Activated naive CD4-positive, alpha-beta T cell (primary cell): ENCODE results near the gene WLS.

Source experiments
- DNase-seq, 4 experiments: peaks; one replicate each; lab custom pipeline; 2025; lab: John Stamatoyannopoulos, UW

The WLS gene

GRCh38 chr1:68132426-68133130 lies 99.7 kb downstream of the WLS start:
- DNase-seq, result no peak

- DNase-seq, result no peak
Observed at GRCh38 chr1:68131261-68131660, 101.1 kb downstream of the WLS start.

- no peak for DNase-seq
Observed at GRCh38 chr1:68129536-68130250, 102.6 kb downstream of the WLS start.

- DNase-seq, result no peak
Observed at GRCh38 chr1:68128820-68129219, 103.5 kb downstream of the WLS start.

DNA sequence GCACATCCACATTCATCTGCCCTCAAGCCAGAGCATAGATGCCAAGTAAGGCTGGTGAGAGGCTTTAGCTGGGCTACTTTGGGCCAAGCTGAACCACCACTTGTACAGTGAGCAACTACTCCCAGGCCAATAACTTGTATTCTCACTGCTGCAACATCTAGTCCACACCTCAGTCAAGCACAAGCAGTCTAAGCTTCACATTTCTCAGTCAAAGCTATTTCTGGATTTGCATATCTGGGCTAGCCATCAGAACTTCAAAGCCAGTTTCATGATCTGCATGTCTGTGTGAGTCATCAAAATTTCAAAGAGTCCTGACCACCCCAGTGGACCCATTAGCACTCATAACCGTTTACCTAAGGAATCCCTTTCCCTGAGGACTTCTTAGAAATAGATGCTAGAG lies 104.2 kb downstream of the WLS start:
- no peak for DNase-seq

DNA sequence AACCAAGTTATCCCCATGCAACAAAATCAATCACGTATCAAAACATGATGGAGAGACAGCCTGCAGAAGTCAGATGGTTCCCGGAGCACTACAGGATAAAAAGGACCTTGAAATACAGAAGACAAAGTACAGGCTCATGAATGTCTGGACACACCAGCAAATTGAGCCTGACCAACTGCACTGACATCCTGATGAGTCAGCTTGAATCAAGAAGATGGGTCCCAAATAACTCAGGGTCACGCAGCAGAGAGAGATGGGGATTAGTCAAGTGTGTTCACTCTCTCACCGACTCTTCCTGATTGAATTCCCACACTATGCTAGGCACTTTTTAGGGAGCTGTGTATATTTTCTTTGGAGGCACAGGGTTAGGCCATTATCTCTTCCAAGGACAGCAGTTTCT lies 110.8 kb downstream of the WLS start:
- no peak for DNase-seq

- no peak for DNase-seq
Observed at GRCh38 chr1:68120136-68120791, 112.1 kb downstream of the WLS start.

DNA sequence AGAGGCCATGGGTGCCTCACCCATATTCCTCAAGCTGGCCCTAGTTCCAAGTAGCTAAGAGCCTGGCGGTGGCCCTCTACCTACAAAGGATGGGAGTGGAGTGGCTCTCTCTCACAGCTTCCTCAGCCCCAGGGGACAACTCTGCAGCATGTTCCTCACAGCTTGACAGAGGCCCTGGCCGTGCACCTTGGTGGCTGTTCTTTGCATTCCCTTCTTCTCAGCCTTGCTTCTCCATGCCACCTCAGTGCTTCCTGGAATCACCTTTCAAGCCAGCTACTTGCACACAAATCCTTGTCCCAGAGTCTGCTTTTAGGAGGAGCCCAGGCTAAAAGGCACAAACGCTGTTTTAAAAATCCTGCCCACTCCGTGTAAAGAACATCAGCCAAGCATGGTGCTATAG lies 112.9 kb downstream of the WLS start:
- DNase-seq, result no peak

DNA sequence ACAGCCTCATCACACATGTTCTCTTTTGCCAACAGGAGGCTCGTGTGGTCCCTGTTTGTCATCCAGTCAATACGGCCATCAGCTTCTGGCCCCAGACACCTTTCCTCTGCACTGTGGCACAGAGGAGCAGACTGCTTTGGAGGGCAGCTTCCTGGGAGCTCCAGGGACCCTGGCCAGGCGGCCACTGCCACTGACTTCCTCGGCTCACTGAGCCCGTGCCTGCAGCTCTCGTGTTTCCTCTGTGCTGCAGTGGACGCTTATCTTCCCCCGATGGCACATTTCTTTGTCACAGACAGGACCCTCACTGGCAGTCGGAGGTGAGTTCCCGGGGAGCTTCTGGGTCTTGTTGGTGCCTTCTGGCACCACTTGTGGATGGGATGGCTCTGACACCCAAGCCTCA lies 114.9 kb downstream of the WLS start:
- DNase-seq, result no peak

- DNase-seq, result no peak
Observed at GRCh38 chr1:68116643-68117235, 115.6 kb downstream of the WLS start.

- no peak for DNase-seq
Observed at GRCh38 chr1:68115308-68115707, 117.0 kb downstream of the WLS start.

GRCh38 chr1:68113966-68114365 lies 118.4 kb downstream of the WLS start:
- DNase-seq, result no peak

DNA sequence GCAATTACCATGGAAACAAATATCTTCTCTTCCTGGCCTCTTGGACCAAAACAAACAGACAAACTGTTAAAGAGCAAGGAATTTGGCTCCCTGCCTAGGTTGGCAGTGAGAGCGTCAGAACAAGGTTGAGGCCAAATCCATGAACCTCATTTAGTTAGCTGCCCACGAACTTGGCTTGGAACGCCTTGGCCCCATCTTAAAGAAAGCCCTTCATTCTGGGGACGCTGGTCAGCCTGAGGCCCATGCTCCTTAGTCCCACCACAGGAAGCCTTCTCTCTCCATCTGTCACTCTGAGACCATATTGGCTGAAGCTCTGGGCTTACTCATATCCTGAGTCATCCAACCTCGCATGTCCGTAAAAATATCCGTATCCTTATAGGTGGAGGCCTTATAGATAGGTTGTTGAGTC lies 119.5 kb downstream of the WLS start:
- DNase-seq, result no peak

- DNase-seq, result no peak
Observed at GRCh38 chr1:68111519-68112436, 120.5 kb downstream of the WLS start.

- no peak for DNase-seq
Observed at GRCh38 chr1:68107771-68108170, 124.6 kb downstream of the WLS start.

- DNase-seq, result no peak
Observed at GRCh38 chr1:68103884-68104554, 128.3 kb downstream of the WLS start.

DNA sequence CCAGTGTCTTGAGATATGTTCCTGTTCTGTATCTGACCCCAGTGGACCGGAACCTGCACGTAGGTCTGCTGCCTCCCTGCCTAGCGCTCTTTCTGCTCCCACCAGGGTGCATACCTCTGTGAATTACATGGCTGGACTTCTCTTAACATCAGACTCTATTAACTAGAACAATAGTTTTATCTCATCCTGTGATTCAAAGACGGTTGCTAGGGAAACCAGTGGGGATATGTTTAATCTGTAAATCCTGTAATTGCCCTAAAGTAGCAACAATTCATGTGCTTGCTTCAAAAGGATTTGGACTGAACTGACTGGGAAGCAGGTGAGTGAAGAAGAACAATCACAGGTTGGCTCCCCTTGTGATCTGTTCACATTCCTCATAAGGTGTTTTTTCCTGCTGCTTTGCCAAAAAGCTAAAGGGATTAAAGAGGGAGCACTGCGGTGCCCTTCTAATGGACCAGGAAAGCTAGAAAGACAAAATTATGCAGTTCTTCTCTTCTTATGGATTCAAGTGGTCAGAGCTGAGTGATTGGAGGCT lies 129.2 kb downstream of the WLS start:
- DNase-seq, result no peak

DNA sequence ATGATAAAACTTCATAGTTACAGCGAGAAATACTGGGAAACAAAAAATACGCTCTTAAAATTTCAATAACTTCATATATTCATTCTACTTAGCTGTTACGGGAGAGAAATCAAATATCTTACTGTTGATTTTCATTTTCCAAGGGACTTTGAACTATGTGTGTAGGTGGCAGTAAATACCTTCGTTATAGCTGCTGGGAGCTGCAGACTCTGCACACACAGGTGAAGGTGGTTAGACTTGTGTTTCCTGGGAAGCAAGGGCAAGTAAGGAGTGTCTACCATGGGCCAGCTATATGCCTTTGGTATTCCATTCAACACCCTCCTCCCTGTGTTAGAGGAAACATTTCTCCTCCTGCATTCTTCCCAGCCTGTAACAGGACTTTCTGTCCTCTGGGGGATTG lies 130.5 kb downstream of the WLS start:
- no peak for DNase-seq

GRCh38 chr1:68100571-68100970 lies 131.8 kb downstream of the WLS start:
- no peak for DNase-seq

DNA sequence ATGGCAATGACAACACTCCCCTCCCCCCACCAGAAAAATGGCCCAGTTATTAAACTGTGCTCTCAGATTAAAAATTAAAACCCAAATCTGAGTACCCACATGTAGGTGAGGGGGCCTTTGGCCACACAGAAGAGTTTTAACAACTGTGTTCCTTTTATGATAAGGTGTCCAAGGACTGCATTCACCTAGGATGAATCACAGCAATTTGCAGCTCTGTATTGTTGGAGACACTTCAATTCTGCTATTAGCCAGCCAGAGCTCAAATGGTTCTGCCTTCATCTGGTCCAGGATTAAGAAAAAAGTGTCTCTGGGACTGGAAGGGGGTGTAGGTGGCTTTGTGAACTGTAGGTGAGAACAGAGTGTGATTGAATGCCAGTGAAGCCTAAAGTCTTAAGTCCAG lies 138.6 kb downstream of the WLS start:
- DNase-seq, result no peak

- no peak for DNase-seq
Observed at GRCh38 chr1:68087184-68087583, 145.1 kb downstream of the WLS start.
